Colon (tissue), 2 donors: ENCODE measurements around the gene KIDINS220.

Experiments
- FAIRE-seq: peaks from 2 replicates; lab custom pipeline; 2012; peaks lifted over from hg19 to GRCh38; lab: Jason Lieb, UNC
- donor health status: control.
- donor health status: control.

The KIDINS220 gene

DNA sequence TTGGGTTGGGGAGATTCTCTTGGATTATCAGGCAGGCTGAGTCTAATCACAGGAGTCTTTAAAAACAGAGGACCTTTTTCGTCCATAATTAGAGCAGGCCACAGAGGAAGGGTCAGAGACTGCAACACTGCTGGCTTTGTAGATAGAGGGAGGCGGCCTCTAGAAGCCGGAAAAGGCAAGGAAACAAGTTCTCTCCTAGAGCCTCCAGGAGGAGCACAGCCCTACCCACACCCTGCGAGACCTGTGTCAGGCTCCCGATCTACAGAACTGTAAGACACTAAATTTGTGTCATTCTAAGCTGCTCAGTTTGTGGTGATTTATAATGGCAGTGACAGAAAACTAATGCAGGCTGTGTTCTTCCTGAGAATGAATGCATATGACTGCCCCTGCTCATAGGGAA lies 140.2 kb downstream of the KIDINS220 start:
- no peak for FAIRE-seq

DNA sequence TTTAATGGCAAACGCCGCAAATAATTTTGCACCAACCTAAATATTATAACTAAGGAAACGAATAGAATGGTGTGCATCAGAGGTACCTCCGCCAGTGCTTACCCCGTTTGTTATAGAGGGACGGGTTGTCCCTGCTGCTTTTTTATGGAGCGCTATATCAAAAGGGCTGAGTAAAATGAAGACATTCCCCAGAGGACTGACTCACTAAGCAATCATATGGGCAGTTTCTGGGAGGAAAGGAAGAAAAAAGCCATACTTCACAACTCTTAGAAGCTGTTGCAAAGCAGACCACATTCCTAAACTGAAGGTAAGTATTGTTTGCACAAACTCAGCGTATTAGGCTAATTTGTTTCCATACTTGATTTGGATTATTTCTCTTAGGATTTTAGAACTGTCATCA lies 142.7 kb downstream of the KIDINS220 start:
- no peak for FAIRE-seq

DNA sequence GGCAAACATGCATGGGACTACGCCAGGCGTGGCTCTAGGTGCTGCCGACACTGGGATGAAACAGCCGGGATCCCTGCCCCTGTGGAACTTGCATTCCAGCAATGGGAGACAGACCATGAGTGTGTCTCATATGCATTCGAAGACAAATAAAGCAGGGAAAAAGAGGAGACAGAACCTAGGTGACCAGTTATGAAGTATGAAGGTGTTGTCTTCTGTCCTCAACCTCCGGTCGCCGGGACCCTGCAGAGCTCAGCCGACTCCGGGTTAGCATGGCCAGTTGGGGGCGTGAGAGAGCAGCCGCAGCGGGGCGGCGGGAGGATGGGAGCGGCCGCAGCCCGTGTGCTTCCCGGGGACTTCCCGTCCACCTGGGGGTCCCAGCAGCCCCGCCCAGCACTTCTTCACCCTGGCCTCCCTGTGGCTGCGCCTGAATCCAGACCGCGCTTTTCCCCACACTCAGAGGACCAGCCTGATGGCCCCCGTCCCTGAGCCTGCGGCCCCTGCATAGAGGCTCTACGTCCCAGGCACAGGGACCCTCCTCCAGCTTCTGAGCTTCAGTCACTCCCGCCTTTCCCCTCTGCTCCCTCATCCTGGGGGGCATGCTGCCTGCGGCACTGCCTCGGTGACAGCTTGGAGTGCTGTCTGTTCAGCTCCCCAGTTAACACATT lies 144.1 kb downstream of the KIDINS220 start:
- no peak for FAIRE-seq

DNA sequence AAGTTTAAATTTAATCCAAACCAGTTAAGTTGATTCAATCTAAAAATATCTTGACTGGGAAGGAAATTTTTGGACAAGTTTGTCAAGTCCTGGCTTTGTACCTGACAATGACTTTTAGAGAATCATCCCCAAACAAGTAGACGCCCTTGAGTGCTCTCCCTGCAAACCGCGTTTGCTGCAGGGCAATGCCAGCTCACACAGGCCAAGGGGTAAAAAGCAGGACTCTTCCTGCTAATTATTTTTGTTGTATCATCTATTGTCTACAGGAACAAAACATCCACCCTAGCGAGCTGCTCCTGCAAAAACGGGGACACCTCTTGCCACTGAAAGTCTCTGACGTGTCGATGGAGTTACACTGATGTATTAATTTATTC lies 144.6 kb downstream of the KIDINS220 start:
- FAIRE-seq, result no peak

DNA sequence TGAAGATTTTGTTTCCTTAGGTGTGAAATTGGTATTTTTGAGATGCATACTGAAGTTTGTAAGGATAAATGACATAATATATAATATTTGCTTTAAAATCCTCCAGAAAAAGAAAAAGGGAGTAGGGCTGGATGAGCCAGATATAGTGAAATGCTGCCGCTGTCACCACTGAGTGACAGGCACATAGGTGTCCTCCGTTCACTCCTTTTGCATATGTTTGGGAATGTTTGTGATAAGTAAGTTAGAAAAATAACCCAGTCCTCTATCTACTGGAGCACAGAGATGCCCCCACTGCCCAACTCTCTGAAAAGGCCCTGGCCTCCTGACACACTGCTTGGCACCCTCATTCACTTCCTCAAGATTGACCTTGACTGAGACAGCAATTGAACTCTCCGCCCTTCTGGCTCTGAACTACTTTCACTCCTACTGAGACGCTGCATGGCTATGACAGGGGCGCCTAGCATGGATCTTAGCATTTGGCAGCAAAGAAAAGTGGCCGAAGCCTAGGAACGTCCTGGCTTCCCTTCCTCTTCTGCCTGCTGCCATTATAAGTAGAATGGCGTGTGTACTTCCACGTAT lies 145.5 kb downstream of the KIDINS220 start:
- no peak for FAIRE-seq

DNA sequence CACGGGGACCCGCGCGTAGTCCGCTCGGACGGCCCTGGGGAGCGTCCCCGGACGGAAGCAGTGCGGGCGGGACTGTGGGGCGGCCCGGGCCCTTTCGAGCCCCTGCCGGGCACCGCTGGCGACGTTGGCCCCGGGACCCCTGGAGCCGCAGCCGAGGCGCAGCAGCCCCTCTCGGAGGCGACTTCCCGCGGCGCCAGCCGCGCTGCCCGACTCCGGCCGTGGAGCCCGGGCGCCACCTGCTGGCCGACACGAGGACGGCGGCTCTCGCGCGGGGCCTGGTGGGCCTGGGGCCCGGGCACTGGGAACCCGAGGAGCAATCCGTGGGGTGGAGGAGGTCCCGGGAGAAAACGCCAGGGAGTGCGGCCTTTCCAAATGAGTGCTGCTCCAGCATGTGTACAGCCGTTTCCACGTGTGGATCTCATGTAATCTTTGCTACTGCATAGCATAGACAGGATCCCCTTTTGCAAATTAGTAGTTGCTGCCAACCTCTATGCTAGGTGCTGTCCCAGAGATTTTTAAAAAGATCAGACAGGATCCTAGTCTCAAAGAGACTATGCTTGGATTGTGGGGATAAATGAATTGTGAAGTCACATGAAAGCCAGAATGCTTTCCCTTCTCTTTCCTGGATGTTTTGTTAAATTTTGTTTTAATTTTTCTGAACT lies 151.6 kb downstream of the KIDINS220 start:
- FAIRE-seq, result no peak

DNA sequence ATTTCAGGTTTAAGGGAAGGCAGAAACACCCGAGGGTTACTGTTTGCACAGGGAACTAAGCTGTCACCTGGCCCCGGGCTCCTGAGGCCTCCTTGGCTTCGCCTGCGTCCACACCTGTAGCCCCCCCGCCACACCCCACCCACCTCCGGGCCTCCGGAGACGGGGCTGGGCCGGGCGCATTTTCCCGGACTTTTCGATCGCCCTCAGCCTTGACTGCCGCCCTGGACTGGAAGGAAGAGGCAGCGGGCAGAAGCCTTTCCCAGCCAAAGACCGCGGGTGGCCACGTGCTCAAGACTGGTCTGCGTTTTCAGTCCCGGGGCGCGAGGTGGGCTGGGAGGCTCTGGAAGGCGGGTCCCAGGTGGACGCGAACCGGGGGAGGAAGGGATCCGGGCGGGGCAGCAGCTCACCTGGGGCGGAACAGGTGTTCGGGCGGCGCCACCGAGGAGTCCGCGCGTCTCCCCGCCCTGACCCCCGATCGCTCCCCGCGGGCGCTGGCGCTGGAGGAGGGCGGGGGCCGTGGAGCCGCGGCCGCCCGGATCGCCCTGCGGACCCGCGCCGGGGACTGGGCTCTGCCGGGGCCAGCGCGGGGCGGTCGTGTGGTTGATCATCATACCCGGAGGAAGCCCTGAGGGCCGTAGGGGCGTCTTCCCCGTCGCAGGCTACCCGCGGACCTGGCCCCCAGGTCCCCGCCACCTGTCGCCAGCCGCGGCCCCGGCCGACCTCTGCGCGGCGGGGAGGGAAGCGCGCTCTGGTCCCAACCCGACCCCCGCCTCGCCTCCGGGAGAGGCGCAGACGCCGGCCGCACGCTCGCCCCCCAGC lies 152.3 kb downstream of the KIDINS220 start:
- no peak for FAIRE-seq

DNA sequence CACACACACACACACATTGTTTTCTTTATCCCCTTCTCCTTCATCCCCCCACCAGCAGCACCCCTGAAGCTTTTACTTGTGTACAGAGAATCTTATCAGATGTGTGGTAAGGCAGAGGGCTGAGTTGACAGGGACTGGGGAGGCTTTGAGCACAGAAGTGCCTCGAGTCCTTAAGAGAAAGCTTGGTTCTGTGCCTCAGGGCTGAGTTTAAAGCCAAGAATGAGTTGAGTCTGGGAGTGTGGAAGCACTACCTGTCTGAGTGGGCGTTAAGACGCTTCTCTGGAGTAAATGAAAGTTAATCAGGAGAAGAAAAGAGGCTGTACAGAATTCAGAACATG lies 152.9 kb downstream of the KIDINS220 start:
- no peak for FAIRE-seq

DNA sequence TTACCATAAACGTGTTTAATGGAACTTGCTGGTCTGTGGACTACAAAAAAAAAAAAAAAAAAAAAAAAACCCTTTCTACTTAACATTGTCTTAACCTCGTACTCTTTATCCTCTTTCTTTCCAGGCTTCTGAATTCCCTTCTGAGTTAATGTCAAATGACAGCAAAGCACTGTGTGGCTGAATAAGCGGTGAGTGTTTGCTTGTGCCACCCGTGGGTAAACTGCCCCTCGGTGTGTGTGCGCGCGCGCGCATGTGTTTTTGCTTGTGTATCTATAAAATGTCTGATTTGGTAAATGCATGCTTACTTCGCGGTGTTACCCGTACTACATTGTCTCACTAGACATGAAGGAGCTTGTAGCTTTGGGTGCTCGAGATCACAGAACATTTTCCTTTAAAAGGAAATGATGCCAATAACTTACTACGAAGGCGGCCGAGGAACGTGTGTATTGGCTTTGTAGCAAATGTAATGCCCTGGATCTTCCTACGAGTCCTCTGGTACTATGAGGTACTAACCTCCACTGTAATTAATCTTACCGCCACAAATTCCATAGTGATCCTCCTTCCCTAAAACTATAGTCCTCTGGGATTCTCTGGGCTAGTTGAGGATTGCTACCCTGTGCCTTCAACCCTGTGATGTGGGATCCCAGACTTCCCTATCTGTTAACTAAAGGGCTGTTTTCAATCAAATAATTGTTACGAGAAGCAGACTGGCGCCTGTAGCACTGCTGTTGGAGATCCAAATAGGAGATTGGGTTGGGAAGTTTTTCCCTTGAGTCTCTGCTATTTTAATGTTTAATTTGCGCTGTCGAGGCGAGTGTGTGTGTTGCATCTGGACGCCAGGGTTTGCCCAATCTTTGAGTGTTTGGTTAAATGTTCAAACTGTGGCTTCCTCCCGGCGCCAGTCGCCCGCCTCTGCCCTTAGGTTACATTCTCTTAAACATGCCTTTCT lies 154.4 kb downstream of the KIDINS220 start:
- no peak for FAIRE-seq

DNA sequence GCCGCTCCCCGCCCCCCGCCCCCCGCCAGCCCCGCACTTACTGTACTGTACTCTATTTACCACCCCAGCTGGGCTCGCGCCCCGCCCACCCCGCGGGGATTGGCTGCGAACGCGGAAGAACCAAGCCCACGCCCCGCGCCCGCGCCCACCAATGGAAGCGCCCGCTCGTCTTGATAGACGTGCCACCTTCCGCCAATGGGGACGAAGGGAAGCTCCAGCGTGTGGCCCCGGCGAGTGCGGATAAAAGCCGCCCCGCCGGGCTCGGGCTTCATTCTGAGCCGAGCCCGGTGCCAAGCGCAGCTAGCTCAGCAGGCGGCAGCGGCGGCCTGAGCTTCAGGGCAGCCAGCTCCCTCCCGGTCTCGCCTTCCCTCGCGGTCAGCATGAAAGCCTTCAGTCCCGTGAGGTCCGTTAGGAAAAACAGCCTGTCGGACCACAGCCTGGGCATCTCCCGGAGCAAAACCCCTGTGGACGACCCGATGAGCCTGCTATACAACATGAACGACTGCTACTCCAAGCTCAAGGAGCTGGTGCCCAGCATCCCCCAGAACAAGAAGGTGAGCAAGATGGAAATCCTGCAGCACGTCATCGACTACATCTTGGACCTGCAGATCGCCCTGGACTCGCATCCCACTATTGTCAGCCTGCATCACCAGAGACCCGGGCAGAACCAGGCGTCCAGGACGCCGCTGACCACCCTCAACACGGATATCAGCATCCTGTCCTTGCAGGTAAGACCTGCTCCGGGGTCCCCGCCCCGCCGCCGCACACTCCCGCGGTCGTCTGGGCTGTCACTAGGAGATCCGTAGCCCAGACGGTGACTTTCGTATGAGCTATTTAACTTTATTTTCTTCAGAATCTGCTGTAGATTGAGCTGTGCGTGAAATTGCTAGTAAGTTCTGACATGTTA lies 155.4 kb downstream of the KIDINS220 start, which contains the start of gene ID2:
Gene ID2 (plus strand): TSS at position 271 of the 907 bp plus-strand sequence. CDS start 110 bp downstream, at position 381.
- FAIRE-seq, result no peak

DNA sequence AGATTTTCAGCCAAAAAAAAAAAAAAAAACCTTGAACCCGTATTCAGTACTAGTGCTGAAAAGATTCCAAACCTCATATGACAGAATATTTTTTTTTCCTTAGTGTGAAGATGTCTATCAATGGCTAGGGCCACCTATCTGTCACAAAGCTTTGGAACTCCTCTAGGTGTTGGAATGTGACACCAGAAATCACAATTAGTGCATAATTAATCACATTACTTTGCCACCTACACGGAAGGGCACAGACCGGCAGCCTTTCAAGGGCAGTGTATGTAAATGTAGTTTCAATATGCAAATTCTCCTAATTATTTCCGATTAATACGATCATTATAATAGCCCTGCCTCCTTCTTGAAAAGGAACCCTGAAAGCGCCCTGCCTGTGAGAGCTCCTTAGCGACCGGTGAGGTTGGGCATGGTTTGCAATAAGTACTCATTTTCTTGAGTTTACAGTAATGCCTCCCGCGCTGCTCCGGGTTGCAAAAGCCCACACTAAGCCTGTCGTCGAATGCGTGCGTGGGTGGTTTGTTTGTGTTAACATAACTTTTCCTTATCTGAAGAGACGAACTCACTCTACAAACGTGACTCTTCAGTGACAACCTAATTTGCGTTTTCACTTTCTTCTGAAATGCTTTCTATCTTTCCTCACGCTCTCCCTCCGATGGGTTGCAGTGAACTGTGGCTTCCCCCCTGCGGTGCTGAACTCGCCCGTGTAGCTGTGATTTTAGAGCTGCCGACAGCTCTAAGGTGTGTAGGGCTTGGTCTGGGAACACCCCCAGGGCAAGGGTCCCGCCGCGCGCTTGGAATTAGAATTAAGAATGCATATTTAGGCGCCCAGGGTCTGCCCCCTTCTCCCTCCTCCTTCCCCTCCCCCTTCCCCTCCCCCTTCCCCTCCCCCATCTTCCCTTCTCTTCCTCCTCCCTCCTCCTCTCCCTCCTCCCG lies 156.3 kb downstream of the KIDINS220 start:
- FAIRE-seq, result no peak

DNA sequence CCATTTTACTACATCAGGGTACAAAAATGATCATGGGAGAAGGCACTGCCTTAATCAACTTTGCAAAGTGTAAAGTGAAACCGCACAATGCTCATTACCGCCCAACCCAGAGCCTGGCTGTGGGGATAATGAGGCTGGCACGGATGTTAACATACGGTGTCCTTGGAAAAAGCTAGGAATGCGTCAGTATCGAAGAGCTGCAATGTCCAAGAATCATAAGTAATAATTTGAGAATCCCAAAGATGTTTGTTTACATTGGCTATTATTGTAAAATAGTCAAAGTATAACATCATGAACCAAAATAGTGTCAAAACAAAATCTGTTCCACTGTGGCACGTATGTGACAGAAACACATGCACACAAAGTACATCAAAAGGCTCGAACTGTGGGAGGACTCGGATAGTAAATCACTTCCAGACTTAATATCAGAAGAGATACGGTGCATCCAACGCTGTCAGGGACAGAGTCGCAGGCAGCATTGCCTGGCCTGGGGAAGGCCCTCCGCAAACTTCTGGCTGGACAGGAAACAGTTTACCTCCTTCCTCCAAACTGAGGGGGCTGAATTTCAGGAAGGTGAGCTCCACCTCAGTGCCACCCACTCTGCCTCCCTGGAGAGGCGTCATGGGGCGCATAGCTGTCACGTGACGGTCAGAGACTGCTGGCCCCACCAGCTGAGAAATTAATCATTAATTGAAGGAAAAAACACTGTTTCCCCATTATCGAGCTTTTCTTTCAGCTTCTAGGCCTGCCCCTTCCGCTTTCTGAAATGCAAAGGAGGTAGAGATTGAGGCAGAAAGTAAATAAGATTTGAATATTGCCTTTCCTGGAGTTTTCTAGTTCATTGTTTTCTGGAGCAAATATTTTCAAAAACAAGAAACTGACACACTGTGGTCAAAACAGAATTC lies 157.3 kb downstream of the KIDINS220 start:
- FAIRE-seq, result no peak

DNA sequence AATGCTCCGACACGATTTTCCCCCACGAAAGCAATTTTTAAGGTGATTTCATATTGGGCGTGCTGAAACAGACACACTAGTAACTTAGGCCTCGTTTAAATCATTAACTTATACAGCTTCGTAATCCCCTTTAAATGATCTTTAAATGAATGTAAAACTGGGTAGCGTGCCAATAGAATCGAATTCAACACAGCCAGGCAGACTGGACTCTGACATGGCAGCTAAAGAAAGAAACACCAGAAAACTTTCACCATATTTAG lies 157.9 kb downstream of the KIDINS220 start:
- FAIRE-seq, result no peak
